ENCODE results near the gene HIVEP1. TPM values are rescaled to one million over a fixed set of nuclear protein-coding genes. Genes with fewer than 3 reads are reported as not detected.

Gene HIVEP1
- total RNA-seq, 1 experiment from 2014 or later: 8.3 TPM

- no peak for DNase-seq (ENCODE audit: low read depth)
Observed at GRCh38 chr6:11992086-11992485, 20.0 kb upstream of the HIVEP1 start.

GRCh38 chr6:11994875-11995461 lies 17.1 kb upstream of the HIVEP1 start:
- DNase-seq (ENCODE audit: low read depth): peak; percentile 37

- no peak for DNase-seq (ENCODE audit: low read depth)
Observed at GRCh38 chr6:11996751-11997150, 15.4 kb upstream of the HIVEP1 start.

GRCh38 chr6:11999246-11999645 lies 12.9 kb upstream of the HIVEP1 start:
- no peak for DNase-seq (ENCODE audit: low read depth)

GRCh38 chr6:12000174-12000573 lies 11.9 kb upstream of the HIVEP1 start:
- DNase-seq (ENCODE audit: low read depth): no peak

GRCh38 chr6:12001004-12001705 lies 11.0 kb upstream of the HIVEP1 start:
- DNase-seq (ENCODE audit: low read depth): no peak

GRCh38 chr6:12001706-12002435 lies 10.2 kb upstream of the HIVEP1 start:
- DNase-seq (ENCODE audit: low read depth): no peak

- no peak for DNase-seq (ENCODE audit: low read depth)
Observed at GRCh38 chr6:12007473-12007872, 4.6 kb upstream of the HIVEP1 start.

GRCh38 chr6:12007887-12008286 lies 4.2 kb upstream of the HIVEP1 start:
- DNase-seq (ENCODE audit: low read depth): no peak

- DNase-seq (ENCODE audit: low read depth): peak; percentile 74
Observed at GRCh38 chr6:12008366-12009179, 3.5 kb upstream of the HIVEP1 start.

- DNase-seq (ENCODE audit: low read depth): no peak
Observed at GRCh38 chr6:12009180-12009685, 2.9 kb upstream of the HIVEP1 start.

- no peak for DNase-seq (ENCODE audit: low read depth)
Observed at GRCh38 chr6:12009876-12010634, 2.1 kb upstream of the HIVEP1 start.

GRCh38 chr6:12010635-12011275 lies 1.4 kb upstream of the HIVEP1 start:
- peak; percentile 62 for DNase-seq (ENCODE audit: low read depth)

GRCh38 chr6:12011276-12012037 lies 655 bp upstream of the HIVEP1 start:
- DNase-seq (ENCODE audit: low read depth): peak; percentile 87

- peak; percentile 85 for DNase-seq (ENCODE audit: low read depth)
Observed at GRCh38 chr6:12012558-12013306, 620 bp downstream of the HIVEP1 start.

- no peak for DNase-seq (ENCODE audit: low read depth)
Observed at GRCh38 chr6:12013307-12013719, 1.2 kb downstream of the HIVEP1 start.

GRCh38 chr6:12014027-12014872 lies 2.1 kb downstream of the HIVEP1 start:
- DNase-seq (ENCODE audit: low read depth): peak; percentile 52

GRCh38 chr6:12014873-12015149 lies 2.7 kb downstream of the HIVEP1 start:
- DNase-seq (ENCODE audit: low read depth): no peak
